GM12878 (cell line): ENCODE measurements around the gene PNMA1. TPM values are rescaled to one million over a fixed set of nuclear protein-coding genes. Genes with fewer than 3 reads are reported as not detected.

ENCODE experiments used
- ATAC-seq: fragments of 200-7000 bp; cut with Tn5 transposase; 3 replicates; pipeline ENCODE4 v1.9.1; 2020; ENCODE audit warnings: mild to moderate bottlenecking, moderate library complexity
- BruUV-seq: library from RNA; stranded (reverse); fragments of 400-500 nt; replicated peaks from 2 replicates; lab custom pipeline; 2021; lab: Mats Ljungman, UMichigan
- CTCF ChIA-PET: fragments of 300-600 bp; sonication (Branson Sonifier 250); formaldehyde crosslinking; extraction: SDS; loops from one replicate; lab custom pipeline; 2021; ENCODE audit warnings: inconsistent platforms; lab: Yijun Ruan, JAX
- POLR2A ChIA-PET: fragments of 350-600 bp; formaldehyde crosslinking; extraction: SDS; loops from one replicate; lab custom pipeline; 2021; ENCODE audit warnings: inconsistent platforms; lab: Charles Lee
- RAD21 ChIA-PET: fragments of 300-600 bp; sonication (Branson Sonifier 250); formaldehyde crosslinking; loops from one replicate; lab custom pipeline; 2023; ENCODE audit warnings: antibody characterized with exemption; ENCODE audit not compliant: unreplicated experiment; lab: Charles Lee
- SMC1A ChIA-PET: fragments of 300-600 bp; sonication (Branson Sonifier 250); formaldehyde crosslinking; loops from one replicate; lab custom pipeline; 2023; ENCODE audit not compliant: unreplicated experiment, uncharacterized antibody; lab: Charles Lee
- DNase-seq: peaks from one replicate; pipeline ENCODE4 v3.0.0-alpha.2; 2011; ENCODE audit warnings: low read depth, low spot score
- FAIRE-seq: peaks from 3 replicates; lab custom pipeline; 2011; peaks lifted over from hg19 to GRCh38; lab: Jason Lieb, UNC
- H2AFZ ChIP-seq: 2 replicates; pipeline ENCODE4 v1.6.0; 2011; ENCODE audit warnings: low read depth, low read length, control low read depth; ENCODE audit not compliant: control insufficient read depth
- H3K27ac ChIP-seq: 2 replicates; pipeline ENCODE4 v1.5.1; 2011; ENCODE audit warnings: control low read depth; ENCODE audit not compliant: control insufficient read depth, insufficient read depth
- H3K27me3 ChIP-seq, 2 experiments: replicated peaks in 1 of 2; 2 replicates each; pipeline versions ENCODE4 v1.6.0 to v1.6.1; 2011; ENCODE audit warnings: low read length in 1 of 2; ENCODE audit not compliant: control insufficient read depth in 2 of 2, insufficient read depth in 2 of 2
- H3K36me3 ChIP-seq, 2 experiments: 2 replicates each; pipeline ENCODE4 v1.5.1; 2011; ENCODE audit warnings: low read length in 1 of 2; ENCODE audit not compliant: control insufficient read depth in 2 of 2, insufficient read depth in 2 of 2
- H3K4me1 ChIP-seq: 2 replicates; pipeline ENCODE4 v1.6.1; 2011; ENCODE audit warnings: mild to moderate bottlenecking, low read length, moderate library complexity, mixed read lengths; ENCODE audit not compliant: control insufficient read depth, insufficient read depth
- H3K4me2 ChIP-seq: 2 replicates; pipeline ENCODE4 v1.6.0; 2011; ENCODE audit warnings: control low read depth; ENCODE audit not compliant: control insufficient read depth, insufficient read depth
- H3K4me3 ChIP-seq: fragments of 200-600 bp; sonication (generic); 2 replicates; pipeline ENCODE4 v1.5.1; 2016
- H3K79me2 ChIP-seq: 2 replicates; pipeline ENCODE4 v1.6.0; 2011; ENCODE audit warnings: low read length; ENCODE audit not compliant: control insufficient read depth, insufficient read depth
- H3K9ac ChIP-seq: 2 replicates; pipeline ENCODE4 v1.8.0; 2011; ENCODE audit warnings: low read length, control low read depth, mixed read lengths; ENCODE audit not compliant: control insufficient read depth, insufficient read depth
- H3K9me3 ChIP-seq: replicated peaks from 3 replicates; pipeline ENCODE4 v1.5.1; 2011; ENCODE audit warnings: mild to moderate bottlenecking, low read length; ENCODE audit not compliant: control insufficient read depth, insufficient read depth
- H4K20me1 ChIP-seq: 2 replicates; pipeline ENCODE4 v1.6.0; 2011; ENCODE audit not compliant: control insufficient read depth, insufficient read depth
- FOXM1 ChIP-seq: IDR thresholded peaks from 2 replicates; pipeline ENCODE4 v1.6.1; 2012; ENCODE audit warnings: low read depth, mild to moderate bottlenecking, inconsistent platforms, low read length, moderate library complexity
- HDAC2 ChIP-seq: fragments of 200-600 bp; sonication (generic); IDR thresholded peaks from 2 replicates; pipeline ENCODE4 v1.6.1; 2017
- RB1 ChIP-seq: fragments of 450-650 bp; formaldehyde crosslinking; IDR thresholded peaks from 2 replicates; pipeline ENCODE4 v1.6.1; 2017; ENCODE audit warnings: mild to moderate bottlenecking, borderline replicate concordance
- SMAD1 ChIP-seq: fragments of 450-650 bp; IDR thresholded peaks from 2 replicates; pipeline ENCODE4 v1.6.1; 2018; ENCODE audit warnings: mild to moderate bottlenecking, low read depth; ENCODE audit not compliant: partially characterized antibody
- WGBS: methylation state at CpG from one replicate; pipeline ENCODE4 v1.1.6; 2016; ENCODE audit warnings: low lambda C conversion rate; ENCODE audit not compliant: insufficient replicate concordance, insufficient coverage; ENCODE audit errors: missing lambda C conversion rate; 5-methylcytosine and 5-hydroxymethylcytosine counted together
- in situ Hi-C: fragments of 300-500 bp; cut with MboI; formaldehyde crosslinking; loops from 9 replicates; pipeline ENCODE4 v1.14.3; 2018; ENCODE audit warnings: mixed read lengths
- intact Hi-C: fragments of 100-400 bp; cut with micrococcal nuclease; formaldehyde crosslinking; loops from one replicate; pipeline ENCODE4 v1.14.2; 2022; ENCODE audit not compliant: unreplicated experiment
- polyA plus RNA-seq, 11 experiments: library from polyadenylated mRNA; depleted of rRNA in 4 of 11; unstranded in 6 of 11; stranded (reverse) in 5 of 11; fragments of >200 nt; fragmentation: Nextera tagmentation in 4 of 11; fragmentation: Illumina TruSeq in 1 of 11; extraction: Ambion mirVana in 4 of 11; extraction: Trizol in 1 of 11; gene quantifications; 1 replicate in 1 of 11; 2 replicates in 10 of 11; pipeline versions ENCODE4 v1.2.1 to v1.2.3, GENCODE V29; 2011 to 2016; ENCODE audit warnings: inconsistent platforms in 2 of 11, missing spikeins in 2 of 11, low read depth in 1 of 11
- total RNA-seq, 4 experiments: library from RNA; depleted of rRNA in 3 of 4; stranded (reverse); fragments of >200 nt in 3 of 4; fragmentation: Illumina TruSeq in 1 of 4; extraction: Trizol in 1 of 4; gene quantifications; 2 replicates each; pipeline versions ENCODE4 v1.2.1 to v1.2.3, GENCODE V29; 2013 to 2021
- TF ChIP-seq, protein P1 (sequence below): fragments of 450-650 bp; formaldehyde crosslinking; IDR thresholded peaks from 2 replicates; pipeline ENCODE4 v1.4.0; 2020; ENCODE audit warnings: mild to moderate bottlenecking, moderate library complexity
- TF ChIP-seq, protein P2 (sequence below): fragments of 450-650 bp; IDR thresholded peaks from 2 replicates; pipeline ENCODE4 v1.6.1; 2016; ENCODE audit warnings: mild to moderate bottlenecking
- TF ChIP-seq, protein P3 (sequence below): fragments of 450-650 bp; IDR thresholded peaks from 2 replicates; pipeline ENCODE4 v1.6.1; 2017; ENCODE audit warnings: mild to moderate bottlenecking, moderate library complexity

The PNMA1 gene
- total and polyA plus RNA-seq, 10 of the 15 experiments (the other 5 are each of a cell fraction or from before 2014, with no cell fraction given): 1.8 to 39.3 (median 11.1) TPM

DNA sequence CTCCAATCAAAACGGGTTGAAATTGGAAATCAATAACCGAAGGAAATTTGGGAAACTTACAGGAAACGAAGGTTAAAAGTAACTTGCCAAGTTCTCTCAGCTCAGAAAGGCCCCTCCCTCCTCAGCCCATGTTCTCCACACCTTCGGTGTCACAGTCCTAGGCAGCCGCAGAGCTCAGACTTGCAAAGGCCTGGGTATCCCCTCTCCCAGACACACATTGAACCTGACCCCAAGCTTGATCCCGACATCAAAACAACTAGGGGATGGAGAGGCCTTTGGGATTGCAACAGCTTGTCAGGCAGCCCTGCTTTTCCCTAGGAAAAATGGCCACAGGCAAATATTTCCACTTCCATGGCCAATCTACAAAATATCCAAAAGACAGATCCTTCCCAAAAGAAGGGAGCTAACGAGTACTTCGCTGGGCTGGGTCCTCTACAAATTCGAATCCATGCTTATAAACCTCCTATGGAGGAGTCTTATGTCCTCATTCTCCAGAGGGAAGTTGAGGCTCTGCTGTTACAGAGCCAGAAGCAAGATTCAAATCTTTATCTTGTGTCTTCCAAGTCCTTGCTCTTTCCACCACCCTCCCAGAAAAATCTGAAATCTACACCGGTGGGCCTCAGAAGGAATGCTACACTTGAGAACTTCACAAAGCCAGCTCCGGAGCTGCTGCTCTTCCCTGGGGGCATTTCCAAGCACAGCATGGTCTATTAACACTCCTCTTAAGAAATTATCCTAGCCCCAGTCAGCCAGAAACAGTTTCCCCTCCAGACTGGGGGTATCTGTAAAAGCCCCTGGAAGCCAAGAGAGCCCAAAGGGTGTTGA, 35.7 kb upstream of the PNMA1 start (continued):
- no peak for TF ChIP-seq SMAD1
- TF ChIP-seq, protein P1, sequence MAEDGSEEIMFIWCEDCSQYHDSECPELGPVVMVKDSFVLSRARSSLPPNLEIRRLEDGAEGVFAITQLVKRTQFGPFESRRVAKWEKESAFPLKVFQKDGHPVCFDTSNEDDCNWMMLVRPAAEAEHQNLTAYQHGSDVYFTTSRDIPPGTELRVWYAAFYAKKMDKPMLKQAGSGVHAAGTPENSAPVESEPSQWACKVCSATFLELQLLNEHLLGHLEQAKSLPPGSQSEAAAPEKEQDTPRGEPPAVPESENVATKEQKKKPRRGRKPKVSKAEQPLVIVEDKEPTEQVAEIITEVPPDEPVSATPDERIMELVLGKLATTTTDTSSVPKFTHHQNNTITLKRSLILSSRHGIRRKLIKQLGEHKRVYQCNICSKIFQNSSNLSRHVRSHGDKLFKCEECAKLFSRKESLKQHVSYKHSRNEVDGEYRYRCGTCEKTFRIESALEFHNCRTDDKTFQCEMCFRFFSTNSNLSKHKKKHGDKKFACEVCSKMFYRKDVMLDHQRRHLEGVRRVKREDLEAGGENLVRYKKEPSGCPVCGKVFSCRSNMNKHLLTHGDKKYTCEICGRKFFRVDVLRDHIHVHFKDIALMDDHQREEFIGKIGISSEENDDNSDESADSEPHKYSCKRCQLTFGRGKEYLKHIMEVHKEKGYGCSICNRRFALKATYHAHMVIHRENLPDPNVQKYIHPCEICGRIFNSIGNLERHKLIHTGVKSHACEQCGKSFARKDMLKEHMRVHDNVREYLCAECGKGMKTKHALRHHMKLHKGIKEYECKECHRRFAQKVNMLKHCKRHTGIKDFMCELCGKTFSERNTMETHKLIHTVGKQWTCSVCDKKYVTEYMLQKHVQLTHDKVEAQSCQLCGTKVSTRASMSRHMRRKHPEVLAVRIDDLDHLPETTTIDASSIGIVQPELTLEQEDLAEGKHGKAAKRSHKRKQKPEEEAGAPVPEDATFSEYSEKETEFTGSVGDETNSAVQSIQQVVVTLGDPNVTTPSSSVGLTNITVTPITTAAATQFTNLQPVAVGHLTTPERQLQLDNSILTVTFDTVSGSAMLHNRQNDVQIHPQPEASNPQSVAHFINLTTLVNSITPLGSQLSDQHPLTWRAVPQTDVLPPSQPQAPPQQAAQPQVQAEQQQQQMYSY (CRISPR knock-in tag): no peak
- TF ChIP-seq, all 136 proteins: peak for 0

DNA sequence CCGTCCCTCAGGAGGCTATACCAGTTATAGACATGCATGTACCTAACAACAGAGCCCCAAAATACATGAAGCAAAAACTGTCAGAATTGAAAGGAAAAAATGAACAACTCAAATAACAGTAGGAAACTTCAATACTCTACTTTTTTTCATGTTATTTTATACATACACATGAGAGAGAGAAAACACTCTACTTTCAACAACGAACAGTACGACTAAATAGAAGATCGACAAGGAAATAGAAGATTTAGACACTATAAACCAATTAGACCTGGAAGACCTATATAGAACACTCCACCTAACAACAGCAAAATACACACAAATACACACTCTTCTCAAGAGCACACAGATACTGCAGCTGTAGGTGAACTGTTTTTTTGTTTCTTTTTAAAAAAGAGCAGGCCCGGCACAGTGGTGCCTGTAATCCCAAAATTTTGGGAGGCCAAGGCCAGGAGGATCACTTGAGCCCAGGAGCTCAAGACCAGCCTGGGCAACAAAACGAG, 34.7 kb upstream of the PNMA1 start:
- ATAC-seq (no peak), FAIRE-seq (no peak), DNase-seq (no peak)
- H3K4me1 ChIP-seq: peaks cover 90% of the 10 kb centered on the region
- no peak overlapping the region for H3K9ac ChIP-seq
- BruUV-seq: no TSS peak
- no peaks in the 10 kb centered on the region for H3K9me3 ChIP-seq
- H3K36me3 ChIP-seq: peaks cover 12 to 16% of the 10 kb centered on the region in 2 experiments
- 71% methylated on average over 6 of the region's 6 CpGs for WGBS
- H3K79me2 ChIP-seq: peaks cover 100% of the 10 kb centered on the region
- H2AFZ ChIP-seq: no peak overlapping the region
- RAD21 ChIA-PET: interaction anchor here (1.5 to 25.6 kb wide), 4 partner anchors 20 to 81 kb away, joined by 3 to 710 read pairs (median 4); no protein-coding TSS in a partner anchor
- intact Hi-C loops: no loop called here
- H4K20me1 ChIP-seq: peaks cover 42% of the 10 kb centered on the region
- POLR2A ChIA-PET: interaction anchor here (0.6 to 1.3 kb wide), 8 partner anchors 11 to 240 kb away, joined by 3 to 7 read pairs (median 4); no protein-coding TSS in a partner anchor
- TF ChIP-seq, protein P2, sequence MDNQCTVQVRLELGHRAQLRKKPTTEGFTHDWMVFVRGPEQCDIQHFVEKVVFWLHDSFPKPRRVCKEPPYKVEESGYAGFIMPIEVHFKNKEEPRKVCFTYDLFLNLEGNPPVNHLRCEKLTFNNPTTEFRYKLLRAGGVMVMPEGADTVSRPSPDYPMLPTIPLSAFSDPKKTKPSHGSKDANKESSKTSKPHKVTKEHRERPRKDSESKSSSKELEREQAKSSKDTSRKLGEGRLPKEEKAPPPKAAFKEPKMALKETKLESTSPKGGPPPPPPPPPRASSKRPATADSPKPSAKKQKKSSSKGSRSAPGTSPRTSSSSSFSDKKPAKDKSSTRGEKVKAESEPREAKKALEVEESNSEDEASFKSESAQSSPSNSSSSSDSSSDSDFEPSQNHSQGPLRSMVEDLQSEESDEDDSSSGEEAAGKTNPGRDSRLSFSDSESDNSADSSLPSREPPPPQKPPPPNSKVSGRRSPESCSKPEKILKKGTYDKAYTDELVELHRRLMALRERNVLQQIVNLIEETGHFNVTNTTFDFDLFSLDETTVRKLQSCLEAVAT: peak; percentile 73; the same call in 1 of the 2 replicates
- TF ChIP-seq RB1: no peak
- no peak for TF ChIP-seq FOXM1
- TF ChIP-seq, protein P3, sequence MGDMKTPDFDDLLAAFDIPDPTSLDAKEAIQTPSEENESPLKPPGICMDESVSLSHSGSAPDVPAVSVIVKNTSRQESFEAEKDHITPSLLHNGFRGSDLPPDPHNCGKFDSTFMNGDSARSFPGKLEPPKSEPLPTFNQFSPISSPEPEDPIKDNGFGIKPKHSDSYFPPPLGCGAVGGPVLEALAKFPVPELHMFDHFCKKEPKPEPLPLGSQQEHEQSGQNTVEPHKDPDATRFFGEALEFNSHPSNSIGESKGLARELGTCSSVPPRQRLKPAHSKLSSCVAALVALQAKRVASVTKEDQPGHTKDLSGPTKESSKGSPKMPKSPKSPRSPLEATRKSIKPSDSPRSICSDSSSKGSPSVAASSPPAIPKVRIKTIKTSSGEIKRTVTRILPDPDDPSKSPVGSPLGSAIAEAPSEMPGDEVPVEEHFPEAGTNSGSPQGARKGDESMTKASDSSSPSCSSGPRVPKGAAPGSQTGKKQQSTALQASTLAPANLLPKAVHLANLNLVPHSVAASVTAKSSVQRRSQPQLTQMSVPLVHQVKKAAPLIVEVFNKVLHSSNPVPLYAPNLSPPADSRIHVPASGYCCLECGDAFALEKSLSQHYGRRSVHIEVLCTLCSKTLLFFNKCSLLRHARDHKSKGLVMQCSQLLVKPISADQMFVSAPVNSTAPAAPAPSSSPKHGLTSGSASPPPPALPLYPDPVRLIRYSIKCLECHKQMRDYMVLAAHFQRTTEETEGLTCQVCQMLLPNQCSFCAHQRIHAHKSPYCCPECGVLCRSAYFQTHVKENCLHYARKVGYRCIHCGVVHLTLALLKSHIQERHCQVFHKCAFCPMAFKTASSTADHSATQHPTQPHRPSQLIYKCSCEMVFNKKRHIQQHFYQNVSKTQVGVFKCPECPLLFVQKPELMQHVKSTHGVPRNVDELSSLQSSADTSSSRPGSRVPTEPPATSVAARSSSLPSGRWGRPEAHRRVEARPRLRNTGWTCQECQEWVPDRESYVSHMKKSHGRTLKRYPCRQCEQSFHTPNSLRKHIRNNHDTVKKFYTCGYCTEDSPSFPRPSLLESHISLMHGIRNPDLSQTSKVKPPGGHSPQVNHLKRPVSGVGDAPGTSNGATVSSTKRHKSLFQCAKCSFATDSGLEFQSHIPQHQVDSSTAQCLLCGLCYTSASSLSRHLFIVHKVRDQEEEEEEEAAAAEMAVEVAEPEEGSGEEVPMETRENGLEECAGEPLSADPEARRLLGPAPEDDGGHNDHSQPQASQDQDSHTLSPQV: no peak
- TF ChIP-seq HDAC2: no peak
- CTCF ChIA-PET: interaction anchor here (0.7 to 21.0 kb wide), 4 partner anchors 9 to 74 kb away, joined by 3 to 288 read pairs (median 5); no protein-coding TSS in a partner anchor
- no peak overlapping the region for H3K4me3 ChIP-seq
- no peak overlapping the region for H3K27ac ChIP-seq
- H3K27me3 ChIP-seq: no peaks in the 10 kb centered on the region
- SMC1A ChIA-PET: interaction anchor here (0.6 to 14.6 kb wide), 10 partner anchors 18 to 81 kb away, joined by 3 to 214 read pairs (median 5); no protein-coding TSS in a partner anchor
- in situ Hi-C loops: loop anchor here (25.0 kb wide), 1 partner anchor 288 kb away; no protein-coding TSS in a partner anchor
- H3K4me2 ChIP-seq: no peak overlapping the region
